KG1 (cell line): ENCODE measurements around the gene BTN2A1.
"Not testable (repeated sequence)": the region's sequence is repeated elsewhere in the genome, so short reads cannot be mapped to it uniquely, and the experiment has no call there.

Source experiments
- DNase-seq: peaks from one replicate; lab custom pipeline; 2025; lab: John Stamatoyannopoulos, UW

Gene BTN2A1

DNA sequence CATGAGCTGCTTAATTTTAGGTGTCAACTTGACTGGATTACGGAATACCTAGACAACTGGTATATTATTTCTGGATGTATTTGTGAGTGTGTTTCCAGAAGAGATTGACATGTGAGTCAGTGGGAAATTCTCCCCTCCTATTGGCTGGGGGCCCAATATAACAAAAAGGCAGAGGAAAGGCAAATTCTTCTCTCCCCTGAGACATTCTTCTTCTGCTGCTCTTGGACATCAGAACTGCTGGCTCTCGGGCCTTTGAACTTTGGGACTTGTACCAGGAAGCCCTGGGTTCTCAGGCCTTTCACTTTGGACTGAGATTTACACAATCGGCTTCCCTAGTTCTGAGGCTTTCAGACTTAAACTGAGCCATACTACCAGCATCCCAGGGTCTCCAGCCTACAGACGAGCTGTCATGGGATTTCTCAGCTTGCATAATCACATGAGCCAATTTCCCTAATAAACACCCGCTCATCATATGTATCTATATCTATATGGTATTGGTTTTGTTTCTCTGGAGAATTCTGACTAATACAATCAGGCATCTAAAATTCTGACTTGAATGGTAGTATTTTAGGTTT lies 25.0 kb upstream of the BTN2A1 start:
- DNase-seq: no peak

DNA sequence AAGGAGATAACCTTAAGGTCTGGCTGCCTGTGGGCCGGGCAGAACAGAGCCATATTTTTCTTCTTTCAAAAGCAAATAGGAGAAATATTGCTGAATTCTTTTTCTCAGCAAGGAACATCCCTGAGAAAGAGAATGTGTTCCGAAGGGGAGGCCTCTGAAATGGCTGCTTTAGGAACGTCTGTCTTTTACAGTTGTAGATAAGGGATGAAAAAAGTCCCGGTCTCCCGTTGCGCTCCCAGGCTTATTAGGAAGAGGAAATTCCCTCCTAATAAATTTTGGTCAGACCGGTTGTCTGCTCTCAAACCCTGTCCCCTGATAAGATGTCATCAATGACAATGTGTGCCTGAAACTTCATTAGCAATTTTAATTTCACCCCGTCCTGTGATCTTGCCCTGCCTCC lies 24.1 kb upstream of the BTN2A1 start:
- DNase-seq: not testable (repeated sequence)

GRCh38 chr6:26436018-26436417 lies 21.7 kb upstream of the BTN2A1 start:
- no peak for DNase-seq

DNA sequence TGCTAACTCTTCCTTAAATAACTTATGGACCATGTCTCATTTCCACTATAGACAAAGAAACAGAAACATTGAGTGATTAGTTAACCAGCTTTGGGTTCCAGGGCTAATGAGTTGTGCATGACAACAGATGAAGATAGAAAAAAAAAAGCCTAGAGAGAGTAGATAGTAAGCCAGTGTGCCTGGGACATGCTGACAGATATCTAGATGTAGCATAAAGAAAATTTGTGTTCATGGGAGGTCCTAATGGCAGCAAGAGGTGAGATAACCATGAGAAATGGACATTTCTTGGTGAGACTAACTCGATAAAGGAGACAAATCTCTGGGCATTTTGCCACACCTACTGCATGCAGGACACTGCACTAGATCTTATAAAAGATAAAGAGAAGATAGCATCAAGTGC lies 20.2 kb upstream of the BTN2A1 start:
- DNase-seq: no peak

- DNase-seq: no peak
Observed at GRCh38 chr6:26438000-26438399, 19.8 kb upstream of the BTN2A1 start.

GRCh38 chr6:26439151-26440125 lies 18.3 kb upstream of the BTN2A1 start:
- DNase-seq: peak; percentile 11

GRCh38 chr6:26440977-26441358 lies 16.8 kb upstream of the BTN2A1 start:
- no peak for DNase-seq

- DNase-seq: no peak
Observed at GRCh38 chr6:26441977-26442376, 15.8 kb upstream of the BTN2A1 start.

GRCh38 chr6:26445934-26446667 lies 11.7 kb upstream of the BTN2A1 start:
- DNase-seq: no peak

GRCh38 chr6:26447257-26447656 lies 10.5 kb upstream of the BTN2A1 start:
- DNase-seq: no peak

GRCh38 chr6:26450240-26450639 lies 7.5 kb upstream of the BTN2A1 start:
- DNase-seq: no peak

GRCh38 chr6:26452631-26453235 lies 5.0 kb upstream of the BTN2A1 start:
- no peak for DNase-seq

DNA sequence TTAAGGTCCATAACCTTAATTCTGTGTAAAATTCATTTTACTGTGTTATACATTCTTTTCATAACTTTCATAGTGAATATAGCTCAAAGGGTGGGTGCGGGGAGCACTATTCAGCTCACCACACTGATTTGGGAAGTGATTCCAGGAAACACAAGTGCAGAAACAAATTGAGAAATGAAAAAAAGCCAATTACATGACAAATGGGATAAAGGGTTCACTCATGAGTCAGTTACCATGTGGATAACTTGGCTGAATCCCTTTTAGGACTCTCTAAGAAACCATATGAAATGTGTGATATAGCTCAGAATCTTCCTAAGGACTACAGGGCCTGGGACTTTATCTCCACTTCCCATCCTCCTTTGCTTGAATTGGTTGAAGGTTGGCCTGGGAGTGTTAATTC lies 3.1 kb upstream of the BTN2A1 start:
- DNase-seq: no peak

- no peak for DNase-seq
Observed at GRCh38 chr6:26455357-26455970, 2.3 kb upstream of the BTN2A1 start.

DNA sequence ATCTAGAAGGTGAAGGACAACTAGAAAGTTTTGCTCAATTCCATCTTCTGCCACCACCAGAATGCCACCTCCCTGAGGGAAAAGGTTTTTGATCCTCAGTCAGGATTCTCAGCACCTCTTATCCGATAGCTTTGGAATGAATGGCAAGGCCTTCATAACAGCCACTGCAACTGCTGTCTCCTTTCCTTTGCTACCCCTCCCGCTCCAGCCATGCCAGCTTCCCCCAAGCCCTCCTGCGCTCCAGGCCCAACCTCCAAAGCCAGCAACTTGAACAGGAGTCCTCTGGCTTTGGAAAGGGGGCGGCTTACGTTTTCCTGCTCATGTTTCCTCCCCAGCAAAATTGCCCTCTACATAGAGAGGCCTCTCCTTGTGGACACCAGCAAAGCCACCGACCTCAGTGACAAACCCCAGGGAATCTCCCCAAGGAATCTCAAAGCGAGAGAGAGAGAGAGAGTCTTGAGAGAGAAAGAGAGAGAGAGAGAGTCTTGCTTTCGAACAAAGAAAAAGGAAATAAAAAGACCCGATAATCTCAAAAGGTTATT lies 420 bp upstream of the BTN2A1 start:
- DNase-seq: no peak

DNA sequence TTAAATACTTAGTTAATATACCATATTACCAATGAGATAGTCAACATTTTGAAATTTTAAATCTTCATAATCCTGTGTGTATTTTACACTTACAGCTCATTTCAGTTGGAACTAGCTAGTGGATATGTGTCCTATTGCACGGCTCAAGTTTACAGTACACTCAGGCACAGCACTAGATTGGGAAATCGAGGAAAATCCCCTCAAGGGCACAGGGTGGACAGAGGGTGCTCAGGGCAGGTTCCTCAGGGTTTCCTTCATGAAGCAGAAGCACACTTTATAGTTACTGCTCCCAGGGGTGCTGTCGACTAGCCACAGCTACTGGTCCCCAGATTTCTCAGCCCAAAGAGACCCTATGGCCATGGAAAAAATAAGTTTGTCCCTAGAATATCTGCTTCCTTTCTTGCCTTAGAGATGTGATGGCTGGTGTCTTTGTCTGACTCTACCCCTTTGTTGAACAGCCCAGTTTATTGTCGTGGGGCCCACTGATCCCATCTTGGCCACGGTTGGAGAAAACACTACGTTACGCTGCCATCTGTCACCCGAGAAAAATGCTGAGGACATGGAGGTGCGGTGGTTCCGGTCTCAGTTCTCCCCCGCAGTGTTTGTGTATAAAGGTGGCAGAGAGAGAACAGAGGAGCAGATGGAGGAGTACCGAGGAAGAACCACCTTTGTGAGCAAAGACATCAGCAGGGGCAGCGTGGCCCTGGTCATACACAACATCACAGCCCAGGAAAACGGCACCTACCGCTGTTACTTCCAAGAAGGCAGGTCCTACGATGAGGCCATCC lies 1.5 kb downstream of the BTN2A1 start:
- DNase-seq: no peak

DNA sequence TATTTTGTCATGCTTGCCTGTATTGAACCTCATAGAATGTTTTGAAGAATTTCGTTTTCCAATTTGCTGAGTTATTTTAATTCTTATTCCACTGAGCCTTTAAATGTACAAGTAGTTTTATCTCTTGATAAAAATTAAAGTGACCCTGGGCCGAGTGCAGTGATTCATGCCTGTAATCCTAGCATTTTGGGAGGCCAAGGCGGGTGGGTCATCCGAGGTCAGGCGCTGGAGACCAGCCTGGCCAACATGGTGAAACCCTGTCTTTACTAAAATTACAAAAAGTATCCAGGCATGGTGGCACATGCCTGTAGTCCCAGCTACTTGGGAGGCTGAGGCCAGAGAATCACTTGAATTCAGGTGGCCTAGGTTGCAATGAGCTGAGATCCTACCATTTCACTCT lies 3.6 kb downstream of the BTN2A1 start:
- DNase-seq: not testable (repeated sequence)

- no peak for DNase-seq
Observed at GRCh38 chr6:26464014-26464413, 6.3 kb downstream of the BTN2A1 start.

- no peak for DNase-seq
Observed at GRCh38 chr6:26464416-26465131, 6.8 kb downstream of the BTN2A1 start.

DNA sequence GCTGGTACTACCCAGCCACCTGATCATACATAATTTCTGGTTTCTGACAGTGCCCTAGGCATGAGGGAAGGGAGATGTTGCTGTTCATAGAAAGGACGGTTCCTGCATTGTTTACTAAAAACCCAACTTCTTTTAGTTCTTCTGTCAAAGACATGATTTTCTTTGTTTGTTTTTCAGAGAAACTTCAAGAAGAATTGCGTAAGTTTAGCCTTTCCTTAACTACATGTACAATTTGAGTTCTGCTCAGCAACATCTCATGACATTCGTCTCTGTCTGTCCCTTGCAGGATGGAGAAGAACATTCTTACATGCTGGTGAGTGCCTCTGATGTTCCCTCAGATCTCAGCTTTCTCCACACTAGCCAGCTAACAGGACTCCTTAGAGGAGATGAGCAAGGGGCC lies 8.0 kb downstream of the BTN2A1 start:
- no peak for DNase-seq
